NCI-H526 (cell line): Measurements from ENCODE around the gene C20orf144.

ENCODE experiments used
- DNase-seq, 2 experiments: peaks; one replicate each; lab custom pipeline; 2025; lab: John Stamatoyannopoulos, UW

C20orf144 gene

GRCh38 chr20:33650111-33650752, 11.9 kb upstream of the C20orf144 start:
- DNase-seq = no peak

GRCh38 chr20:33650753-33651561, 11.2 kb upstream of the C20orf144 start:
- DNase-seq = peak in 1 of 2 experiments; percentile 48

GRCh38 chr20:33651562-33652048, 10.5 kb upstream of the C20orf144 start:
- DNase-seq = no peak

DNA sequence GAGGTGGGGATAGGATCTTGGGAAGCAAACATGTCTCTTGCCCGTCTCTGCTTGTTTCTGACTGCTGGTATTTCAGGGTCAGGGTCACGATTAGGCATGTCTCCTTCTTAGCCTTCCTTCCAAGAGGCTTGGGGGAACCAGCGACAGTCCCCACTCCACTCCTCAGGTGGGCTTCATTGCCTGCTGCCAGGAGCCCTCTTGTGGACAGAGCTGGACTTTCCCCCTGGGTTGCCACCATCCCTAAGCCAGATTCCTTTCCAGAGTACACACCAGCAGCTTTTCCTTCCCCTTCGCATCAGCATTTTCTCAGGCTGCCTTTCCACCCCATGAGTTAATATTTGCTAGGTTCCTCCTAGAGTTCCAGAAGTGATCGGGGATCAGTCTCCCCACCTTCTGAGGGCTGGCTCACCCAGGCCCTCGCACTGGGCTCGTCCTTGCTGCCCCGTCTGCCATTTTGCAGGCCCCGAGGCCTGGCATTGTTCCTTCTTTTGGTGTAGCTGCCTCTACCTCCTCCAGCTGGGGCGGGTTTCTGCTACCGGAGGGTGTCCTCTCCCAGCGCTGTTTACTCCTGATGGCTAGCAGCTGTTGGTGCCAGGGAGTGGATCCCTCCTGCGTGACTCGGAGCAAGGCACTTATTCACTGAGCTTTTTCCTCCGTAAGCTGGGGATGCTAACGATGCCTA, 8.8 kb upstream of the C20orf144 start:
- DNase-seq = peak; percentile 71 to 86

DNA sequence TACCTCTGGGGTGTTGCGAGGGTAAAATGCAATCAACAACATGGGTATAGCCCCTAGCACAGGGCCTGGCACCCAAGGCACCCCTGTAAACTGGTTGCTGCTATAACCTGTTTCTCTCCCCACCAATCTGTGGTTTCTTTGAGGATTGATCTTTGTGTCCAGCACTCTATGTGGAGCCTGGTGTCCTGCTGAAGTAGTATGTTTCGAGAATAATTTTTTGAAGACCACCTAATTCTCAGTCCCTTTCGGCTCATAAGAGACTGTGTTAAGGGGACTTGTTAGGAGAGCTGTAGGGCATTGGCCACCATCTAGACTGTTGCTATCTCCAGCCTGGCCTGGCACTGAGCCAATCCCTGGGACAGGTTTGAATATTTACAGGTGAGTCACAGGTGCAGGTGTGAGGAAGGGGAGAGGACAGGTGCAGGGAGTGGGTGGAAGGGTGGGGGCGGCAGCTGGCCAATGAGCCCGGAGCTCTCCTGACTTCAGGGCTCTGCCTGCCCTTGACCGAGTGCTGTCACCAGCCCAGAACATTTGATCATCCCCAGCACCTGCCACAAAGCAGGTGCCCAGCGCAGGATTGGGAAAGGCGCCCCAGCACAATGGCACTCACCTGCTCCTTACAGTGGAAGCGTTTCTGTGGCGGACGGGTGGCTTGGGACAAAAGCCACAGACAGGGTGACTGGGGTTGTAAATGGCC, 8.1 kb upstream of the C20orf144 start:
- peak; percentile 95 to 98 for DNase-seq

GRCh38 chr20:33654680-33655161, 7.4 kb upstream of the C20orf144 start:
- peak in 1 of 2 experiments; percentile 62 for DNase-seq

DNA sequence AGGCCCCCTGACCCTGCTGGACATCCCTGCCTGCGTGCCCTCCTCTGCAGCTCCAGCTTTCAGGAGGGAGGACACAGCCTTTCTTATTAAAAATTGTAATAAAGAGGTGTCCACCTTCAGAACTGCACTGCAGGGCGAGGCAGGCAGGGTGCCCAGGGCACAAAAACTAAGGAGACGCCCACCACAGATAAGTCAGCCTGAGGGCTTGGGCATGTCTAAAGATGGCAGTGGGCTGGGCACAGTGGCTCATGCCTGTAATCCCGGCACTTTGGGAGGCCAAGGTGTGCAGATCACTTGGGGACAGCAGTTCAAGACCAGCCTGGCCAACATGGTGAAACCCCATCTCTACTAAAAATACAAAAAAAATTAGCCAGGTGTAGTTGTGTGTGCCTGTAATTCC, 7.0 kb upstream of the C20orf144 start:
- DNase-seq = no peak

- DNase-seq = no peak
Measured at GRCh38 chr20:33656010-33656782, 5.9 kb upstream of the C20orf144 start.

- DNase-seq = peak; percentile 87 to 93
Measured at GRCh38 chr20:33656783-33657703, 5.1 kb upstream of the C20orf144 start.

DNA sequence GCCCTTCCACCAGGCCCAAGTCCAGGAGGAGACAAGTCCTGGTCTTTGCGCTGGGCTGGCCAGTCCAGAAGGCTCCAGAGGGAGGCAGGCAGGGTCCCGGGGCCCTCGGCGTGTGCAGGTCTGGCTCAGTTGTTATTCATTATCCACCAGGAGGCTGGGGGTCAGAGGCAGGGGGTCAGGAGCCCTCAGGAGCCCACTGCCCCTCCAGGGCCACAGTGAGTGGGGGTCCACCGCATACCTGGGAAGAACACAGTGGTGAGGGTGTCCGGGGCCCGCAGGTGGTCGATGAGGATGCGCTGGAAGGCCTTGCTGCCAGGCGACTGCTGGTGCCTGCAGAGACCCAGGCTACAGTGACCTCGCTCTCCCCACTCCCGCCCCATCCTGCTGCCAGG, 4.4 kb upstream of the C20orf144 start:
- DNase-seq = no peak

DNA sequence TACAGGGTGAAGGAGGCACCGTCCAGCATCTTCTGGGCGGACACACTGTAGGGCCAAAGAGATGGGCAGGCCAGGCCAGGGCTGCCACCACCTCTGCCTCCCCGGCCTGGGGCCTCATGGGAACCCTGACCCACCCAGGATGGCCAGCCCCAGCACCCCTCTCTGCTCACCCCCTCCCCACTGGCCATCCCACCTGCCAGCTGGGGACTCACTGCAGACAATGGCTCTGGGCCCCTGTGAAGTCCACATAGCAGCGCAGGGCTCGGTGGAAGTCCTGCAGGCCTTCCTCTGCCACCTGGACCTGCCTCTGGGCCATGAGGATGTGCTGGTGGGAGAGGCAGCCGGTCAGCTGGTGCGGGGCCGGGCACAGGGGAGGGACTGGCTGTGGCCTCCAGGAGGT, 3.6 kb upstream of the C20orf144 start:
- DNase-seq = no peak

DNA sequence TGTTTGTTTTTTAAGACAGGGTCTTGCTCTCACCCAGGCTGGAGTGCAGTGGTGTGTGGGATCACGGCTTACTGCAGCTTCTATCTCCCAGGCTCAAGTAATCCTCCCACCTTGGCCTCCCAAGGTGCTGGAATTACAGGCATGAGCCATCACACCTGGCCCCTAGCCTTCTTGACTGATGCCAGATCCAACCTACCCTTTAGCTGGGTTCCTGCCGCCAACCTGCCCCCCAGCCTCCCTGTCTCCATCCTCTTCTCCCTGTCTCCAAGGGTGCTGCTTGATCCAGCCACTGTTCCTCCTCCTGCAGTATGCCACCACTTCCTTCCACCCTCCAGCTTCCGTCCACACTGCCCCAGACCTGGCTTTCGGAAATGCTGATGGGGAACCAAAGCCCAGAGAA, 3.2 kb upstream of the C20orf144 start:
- DNase-seq = no peak

- DNase-seq = no peak
Measured at GRCh38 chr20:33659341-33660034, 2.6 kb upstream of the C20orf144 start.

DNA sequence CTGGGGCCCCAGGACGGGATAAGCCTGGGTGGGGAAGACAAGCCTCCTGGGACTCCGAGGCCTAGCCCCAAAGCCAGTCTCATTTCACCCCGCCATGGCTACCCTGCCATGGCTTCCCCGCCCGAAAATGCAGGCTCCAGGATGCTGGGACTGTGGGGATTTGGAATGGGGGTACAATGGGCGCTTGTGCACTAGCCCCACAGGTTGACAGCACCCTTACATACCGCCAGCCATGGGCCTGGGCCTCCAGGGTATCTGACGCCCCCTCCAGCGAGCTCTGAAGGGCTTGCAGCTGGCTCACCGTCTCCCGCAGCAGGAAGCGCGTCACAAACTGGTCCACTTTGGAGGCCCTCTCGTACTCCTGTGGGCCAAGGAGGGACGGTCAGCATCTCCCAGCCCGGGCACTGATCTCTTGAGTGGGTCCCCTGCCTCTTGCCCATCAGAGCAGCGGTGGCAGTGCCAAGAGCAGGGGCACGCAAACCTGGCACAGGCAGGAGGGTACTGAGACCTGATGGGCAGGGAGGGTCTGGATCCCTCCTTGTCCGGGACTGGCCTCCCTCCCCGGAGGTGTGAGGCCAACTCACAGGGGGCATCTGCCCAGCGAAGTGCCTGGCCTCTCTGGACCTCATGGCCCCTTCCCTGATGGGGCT, 2.0 kb upstream of the C20orf144 start:
- no peak for DNase-seq

GRCh38 chr20:33660685-33661058, 1.5 kb upstream of the C20orf144 start:
- no peak for DNase-seq

DNA sequence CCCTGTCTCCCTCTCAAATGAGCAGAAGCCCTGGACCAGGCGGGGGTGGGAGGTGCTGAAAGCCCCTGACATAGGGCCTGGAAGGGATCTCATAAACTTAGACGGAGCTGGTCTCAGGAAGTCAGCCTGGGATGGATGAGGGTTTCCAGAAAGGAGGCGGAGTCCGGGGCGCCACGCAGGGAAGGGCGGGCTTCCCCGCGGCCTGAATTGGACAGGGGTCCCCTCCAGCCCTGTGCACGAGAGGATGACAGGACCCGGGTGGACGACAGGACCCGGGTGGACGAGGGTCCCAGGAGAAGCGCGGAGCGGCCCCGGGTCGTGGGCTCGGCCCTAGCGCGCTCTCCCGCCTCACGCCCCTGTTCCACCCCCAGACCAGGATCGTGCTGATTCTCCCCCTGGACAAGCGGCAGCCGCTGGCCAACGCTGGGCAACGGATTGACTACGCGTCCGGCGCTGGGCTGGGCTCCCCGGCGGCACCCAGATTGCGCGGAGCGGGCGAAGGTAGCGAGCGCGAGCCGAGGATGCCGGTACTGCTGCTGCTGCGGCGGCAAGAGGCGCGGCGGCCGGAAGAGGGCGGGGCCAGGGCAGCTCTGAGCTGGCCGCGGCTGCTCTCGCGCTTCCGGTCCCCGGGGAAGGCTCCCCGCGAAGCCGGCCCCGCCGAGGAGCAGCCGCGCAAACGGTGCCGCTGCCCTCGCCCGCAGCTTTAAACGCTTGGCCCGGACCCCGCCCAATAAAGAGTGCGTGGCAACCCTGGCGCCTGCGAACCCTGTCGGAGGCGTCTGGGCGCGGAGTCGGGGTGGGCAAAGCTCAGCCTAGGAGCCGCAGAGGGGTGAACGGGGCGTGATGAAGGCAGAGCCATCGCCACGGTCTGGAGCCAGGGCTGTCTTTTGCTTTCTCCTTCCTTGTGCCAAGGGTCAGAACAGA, 1.3 kb downstream of the C20orf144 start:
- peak; percentile 38 to 93 for DNase-seq

- DNase-seq = no peak
Measured at GRCh38 chr20:33664085-33664761, 2.1 kb downstream of the C20orf144 start.
